HG03378 (cell line): ENCODE results near the gene TCEA3.
"Not testable (repeated sequence)": the region's sequence is repeated elsewhere in the genome, so short reads cannot be mapped to it uniquely, and the experiment has no call there.

Experiments
- ATAC-seq: cut with Tn5 transposase; IDR thresholded peaks from one replicate; pipeline ENCODE4 v1.9.1; 2021; ENCODE audit warnings: mild to moderate bottlenecking, moderate library complexity; ENCODE audit not compliant: unreplicated experiment

Gene TCEA3

DNA sequence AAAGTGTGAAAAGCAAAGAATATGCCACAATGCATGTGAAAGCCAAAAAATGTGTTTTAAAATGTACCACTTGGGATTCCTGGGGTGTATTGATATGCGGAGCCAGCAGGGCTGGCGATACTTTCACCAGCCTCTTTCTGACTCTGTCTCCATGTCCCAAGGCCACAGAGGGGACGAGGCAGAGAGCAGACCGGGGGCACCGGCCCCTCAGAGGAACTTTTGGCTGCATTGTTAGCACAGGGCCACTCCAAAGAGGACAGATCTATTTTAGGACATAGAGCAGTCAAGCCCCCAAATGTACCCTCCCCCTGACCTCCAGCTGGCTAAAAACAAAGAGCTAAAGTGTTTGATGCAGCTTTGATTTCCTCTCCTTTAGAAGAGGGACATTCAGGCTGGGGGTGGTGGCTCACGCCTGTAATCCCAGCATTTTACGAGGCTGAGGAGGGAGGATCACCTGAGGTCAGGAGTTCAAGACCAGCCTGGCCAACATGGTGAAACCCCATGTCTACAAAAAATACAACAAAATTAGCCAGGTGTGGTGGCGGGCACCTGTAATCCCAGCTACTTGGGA lies 29.3 kb downstream of the TCEA3 start:
- ATAC-seq, result no peak

GRCh38 chr1:23394684-23395083 lies 29.9 kb downstream of the TCEA3 start:
- no peak for ATAC-seq

GRCh38 chr1:23394181-23394580 lies 30.4 kb downstream of the TCEA3 start:
- no peak for ATAC-seq

GRCh38 chr1:23393706-23394105 lies 30.8 kb downstream of the TCEA3 start:
- ATAC-seq, result no peak

DNA sequence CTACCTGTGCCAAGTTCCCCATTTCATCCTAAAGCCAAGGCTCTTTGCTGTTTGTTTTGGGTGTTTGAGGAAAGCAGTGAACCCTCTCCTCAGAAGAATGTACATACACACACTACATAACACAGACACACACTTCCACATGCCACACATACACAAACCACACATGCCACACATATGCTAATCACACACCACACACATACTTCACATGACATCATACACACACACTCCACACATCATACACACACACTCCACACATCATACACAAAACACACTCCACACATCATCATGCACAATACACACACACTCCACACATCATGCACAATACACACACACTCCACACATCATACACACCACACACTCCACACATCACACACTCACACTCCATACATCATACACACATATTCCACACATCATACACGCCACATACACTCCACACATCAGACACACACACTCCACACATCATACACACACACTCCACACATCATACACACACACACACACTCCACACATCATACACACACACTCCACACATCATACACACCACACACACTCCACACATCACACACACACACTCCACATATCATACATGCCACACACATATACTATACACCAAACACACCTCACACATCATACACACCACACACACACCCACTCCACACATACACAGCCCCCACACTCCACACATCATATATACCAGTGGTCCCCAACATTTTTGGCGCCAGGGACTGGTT lies 32.3 kb downstream of the TCEA3 start:
- ATAC-seq, result no peak

DNA sequence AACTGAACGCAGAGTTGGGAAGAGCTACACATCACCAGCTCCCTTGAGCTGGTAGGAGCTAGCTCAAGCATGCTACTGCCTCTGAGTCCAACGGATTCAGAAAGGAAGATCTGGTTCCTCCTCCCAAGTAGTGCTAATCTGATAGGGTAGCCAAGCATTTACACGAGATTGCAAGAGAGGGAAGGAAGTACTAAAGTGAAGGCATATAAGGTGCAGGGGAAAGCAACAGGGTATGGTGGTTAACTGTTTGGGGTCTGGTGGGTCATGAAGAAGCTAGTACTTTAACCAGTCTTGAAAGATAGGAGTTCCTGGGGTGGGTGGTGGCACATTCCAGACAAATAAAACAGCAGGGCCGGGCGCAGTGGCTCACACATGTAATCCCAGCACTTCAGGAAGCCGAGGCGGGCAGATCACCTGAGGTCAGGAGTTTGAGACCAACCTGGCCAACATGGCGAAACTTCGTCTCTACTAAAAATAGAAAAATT lies 34.7 kb downstream of the TCEA3 start:
- no peak for ATAC-seq

- ATAC-seq, result no peak
Observed at GRCh38 chr1:23387494-23387893, 37.1 kb downstream of the TCEA3 start.

DNA sequence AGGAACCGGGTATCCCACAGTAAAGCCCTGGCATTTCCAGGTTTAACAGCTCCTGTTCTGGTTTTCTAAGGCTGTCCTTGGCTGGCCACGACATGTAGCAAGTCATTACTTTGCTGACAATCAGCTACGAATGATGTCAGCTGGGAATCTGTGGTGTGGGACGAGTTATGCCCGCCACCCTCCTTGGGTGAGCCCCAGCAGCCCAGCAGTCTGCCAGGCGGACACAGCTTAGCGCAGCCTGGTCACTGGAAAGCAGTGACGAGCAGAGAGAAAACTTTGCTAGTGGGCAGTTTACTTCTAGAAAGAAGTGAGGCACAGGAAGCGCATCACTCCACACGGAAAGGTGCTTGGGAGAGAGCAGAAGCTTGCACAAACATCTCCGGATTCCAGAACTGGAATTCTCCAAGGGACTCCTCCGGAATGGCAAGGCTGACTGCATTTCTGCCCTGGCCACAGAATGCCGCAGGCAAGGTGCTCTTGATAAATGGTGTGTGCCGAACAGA lies 39.4 kb downstream of the TCEA3 start:
- ATAC-seq, result no peak

- no peak for ATAC-seq
Observed at GRCh38 chr1:23384312-23385058, 40.1 kb downstream of the TCEA3 start.

DNA sequence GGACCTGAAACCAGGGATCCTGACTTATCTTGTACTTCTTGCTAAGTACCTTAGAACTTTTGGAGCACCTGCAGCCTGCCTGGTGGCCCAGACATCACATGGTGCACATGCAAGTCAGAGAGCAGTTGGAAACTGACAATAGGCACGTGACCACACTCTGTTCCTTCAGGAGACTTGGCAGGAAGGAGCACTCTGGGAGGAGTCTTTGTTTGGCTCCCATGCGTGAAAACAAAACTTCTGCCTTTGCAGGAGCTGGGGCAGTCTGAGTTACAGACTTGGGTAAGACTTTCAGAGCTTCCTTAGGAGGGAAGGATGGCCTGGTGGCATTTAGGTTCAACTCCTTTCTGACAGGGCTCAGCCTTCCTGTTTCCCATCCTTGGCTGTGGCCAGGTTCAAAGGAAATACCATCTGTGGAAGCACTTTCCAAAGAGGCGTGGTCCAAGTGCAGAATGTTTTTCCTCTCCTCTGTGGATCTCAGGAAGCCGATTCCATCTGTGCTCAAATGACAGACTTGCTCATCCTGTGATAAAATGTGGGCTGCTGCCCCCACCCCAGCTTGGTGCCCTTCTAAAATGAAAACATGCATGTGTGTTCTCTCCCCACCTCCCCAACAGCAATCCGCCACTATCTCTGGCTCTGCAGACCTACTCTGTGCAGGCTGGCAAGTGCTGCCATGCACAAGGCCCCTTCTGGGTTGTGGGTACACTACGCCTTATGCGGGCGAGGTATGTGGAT lies 40.8 kb downstream of the TCEA3 start:
- ATAC-seq, result no peak

DNA sequence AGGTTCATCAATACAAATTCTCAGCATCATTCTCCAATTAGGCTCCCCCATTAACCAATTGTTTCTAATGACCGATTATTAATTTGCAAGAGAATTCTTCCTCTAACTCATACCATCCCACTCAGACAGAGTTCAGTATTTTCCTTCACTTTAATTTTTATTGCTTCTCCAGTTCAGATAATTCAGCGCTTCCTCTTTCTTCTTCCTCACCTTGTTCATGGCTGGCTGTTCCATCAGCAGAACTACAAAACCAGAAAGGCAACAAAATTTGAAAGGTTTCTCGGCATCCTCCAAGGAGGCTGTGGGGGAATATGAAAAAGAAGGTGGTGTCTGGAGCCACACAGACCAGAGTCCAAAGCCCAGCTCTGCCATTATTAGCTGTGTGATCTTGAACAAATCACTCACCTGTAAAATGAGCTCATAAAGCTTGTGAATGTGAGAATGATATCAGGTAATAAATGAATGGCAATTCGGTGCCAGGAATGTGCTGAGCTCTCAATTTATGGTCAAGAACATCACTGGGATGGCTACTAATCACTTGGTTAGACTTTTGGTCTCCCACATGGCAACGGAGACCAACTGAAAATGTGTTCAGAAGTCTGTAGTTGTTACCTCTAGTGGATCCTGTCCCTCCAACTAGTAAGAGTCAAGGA lies 43.2 kb downstream of the TCEA3 start:
- ATAC-seq, result no peak

- no peak for ATAC-seq
Observed at GRCh38 chr1:23380719-23381118, 43.8 kb downstream of the TCEA3 start.

GRCh38 chr1:23380236-23380635 lies 44.3 kb downstream of the TCEA3 start:
- not testable (repeated sequence) for ATAC-seq

- no peak for ATAC-seq
Observed at GRCh38 chr1:23376890-23377811, 47.4 kb downstream of the TCEA3 start.

- ATAC-seq, result not testable (repeated sequence)
Observed at GRCh38 chr1:23374079-23374735, 50.3 kb downstream of the TCEA3 start.

DNA sequence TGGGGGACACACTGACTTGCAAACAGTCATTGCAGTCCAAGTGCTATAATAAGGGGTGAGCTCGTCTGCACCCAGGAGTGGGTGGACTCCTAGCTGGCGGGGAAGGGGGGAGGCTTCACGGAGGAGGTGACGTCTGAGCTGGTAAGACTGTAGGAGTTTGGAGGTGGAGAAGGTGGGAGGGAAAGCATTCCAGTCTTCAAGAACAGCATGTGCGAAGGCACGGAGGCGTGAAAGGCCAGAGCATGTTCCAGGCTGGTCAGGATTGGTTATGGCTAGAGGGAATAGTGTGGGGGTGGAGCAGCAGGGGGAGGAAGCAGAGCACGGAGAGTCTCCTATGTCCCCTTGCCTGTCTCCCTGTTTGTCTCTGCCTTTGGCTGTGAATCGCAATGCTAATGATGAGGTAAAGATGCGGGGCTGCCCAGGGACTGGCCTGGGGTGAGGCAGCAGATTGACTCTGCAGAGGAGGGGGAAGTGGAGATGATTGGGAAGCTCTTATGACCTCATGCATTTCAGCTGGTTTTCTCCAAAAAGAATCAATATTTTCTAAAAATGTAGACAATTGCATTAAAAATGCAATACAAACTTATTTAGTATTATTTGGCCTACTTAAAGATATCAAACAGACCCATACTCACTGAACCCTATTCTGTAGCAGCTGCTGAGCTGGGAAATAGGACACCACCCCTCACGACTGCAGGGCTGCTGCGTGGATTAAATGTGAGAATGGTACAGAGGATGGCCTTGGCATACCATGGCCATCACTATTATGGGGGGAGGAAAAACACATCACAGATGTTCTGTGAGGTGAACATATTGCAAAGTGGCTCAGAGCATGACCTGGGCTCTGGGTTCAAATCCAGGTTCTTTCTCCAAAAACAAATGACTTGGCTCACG lies 52.3 kb downstream of the TCEA3 start:
- ATAC-seq, result no peak

- ATAC-seq, result no peak
Observed at GRCh38 chr1:23370709-23371584, 53.6 kb downstream of the TCEA3 start.
